ENCODE data around the gene MIGA2. TPM values are rescaled to one million over a fixed set of nuclear protein-coding genes. Genes with fewer than 3 reads are reported as not detected.

MIGA2 gene
- total RNA-seq, 4 donors from 2014 or later, result 25.3 to 56.7 (median 34.2) TPM

GRCh38 chr9:129080298-129080600 is 43.8 kb downstream of the MIGA2 start:
- Histone ChIP-seq H3K27me3 (no peaks in the 10 kb centered on the region), H3K9me3 (no peaks in the 10 kb centered on the region), H3K4me1 (peaks cover 0 to 26% (median 12%) of the 10 kb centered on the region in 4 donors), H3K4me3 (peak overlapping the region; percentile 61 to 96 (median 89)), H3K36me3 (peaks cover 0 to 15% (median 3%) of the 10 kb centered on the region in 3 donors), H3K27ac (peak overlapping the region in 3 of 4 donors; percentile 25 to 91 (median 83))
- 2 to 5% methylated on average over 12 of the region's 12 CpGs for WGBS, 2 donors
- DNase-seq (ENCODE audit: low spot score in 2 of 2), result no peak
- no peak for TF ChIP-seq CTCF (IDR thresholded peaks at IDR 0.05)
- TF ChIP-seq EP300 (IDR thresholded peaks at IDR 0.05), result no peak
- no peak for TF ChIP-seq POLR2A (IDR thresholded peaks at IDR 0.05)

GRCh38 chr9:129080601-129081387 is 44.4 kb downstream of the MIGA2 start, which contains the start of gene DOLPP1:
Gene DOLPP1 (plus strand): TSS chr9:129081111. CDS start chr9:129081132, 21 bp downstream.
- Histone ChIP-seq H3K4me3 (peak within 1 kb of the TSS; percentile 61 to 96 (median 89)), H3K9me3 (no peaks in the 10 kb centered on the region), H3K27me3 (no peaks in the 10 kb centered on the region), H3K4me1 (peaks cover 0 to 26% (median 12%) of the 10 kb centered on the region in 4 donors), H3K27ac (peak within 1 kb of the TSS; percentile 39 to 91 (median 86)), H3K36me3 (peaks cover 0 to 21% (median 9%) of the 10 kb centered on the region in 3 donors)
- DNase-seq (ENCODE audit: low spot score in 2 of 2), result peak; percentile 95 to 97
- peak; percentile 25 to 87 for TF ChIP-seq EP300 (IDR thresholded peaks at IDR 0.05)
- peak in 2 of 5 experiments; percentile 88 for TF ChIP-seq CTCF (IDR thresholded peaks at IDR 0.05)
- peak; percentile 65 to 70 for TF ChIP-seq POLR2A (IDR thresholded peaks at IDR 0.05)
- WGBS, 2 donors, result 1 to 2% methylated on average over 21 to 31 of the region's 70 CpGs

- H3K27ac ChIP-seq, result peak overlapping the region; percentile 39 to 91 (median 86)
- peak overlapping the region; percentile 61 to 96 (median 89) for H3K4me3 ChIP-seq
- DNase-seq (ENCODE audit: low spot score in 2 of 2), result no peak
- no peaks in the 10 kb centered on the region for H3K9me3 ChIP-seq
- 2% methylated on average over 20 to 29 of the region's 30 CpGs for WGBS, 2 donors
- H3K36me3 ChIP-seq, result peaks cover 0 to 27% (median 11%) of the 10 kb centered on the region in 3 donors
- TF ChIP-seq EP300 (IDR thresholded peaks at IDR 0.05) (no peak), CTCF (IDR thresholded peaks at IDR 0.05) (no peak), POLR2A (IDR thresholded peaks at IDR 0.05) (no peak)
- no peaks in the 10 kb centered on the region for H3K27me3 ChIP-seq
- H3K4me1 ChIP-seq, result peaks cover 0 to 26% (median 12%) of the 10 kb centered on the region in 4 donors
These were observed 45.0 kb downstream of the MIGA2 start for GRCh38 chr9:129081388-129081904.

GRCh38 chr9:129084087-129084486 is 47.7 kb downstream of the MIGA2 start:
- DNase-seq (ENCODE audit: low spot score in 2 of 2), result no peak
- H3K36me3 ChIP-seq, result peaks cover 0 to 54% (median 15%) of the 10 kb centered on the region in 3 donors
- H3K9me3 ChIP-seq, result no peaks in the 10 kb centered on the region
- H3K4me1 ChIP-seq, result peaks cover 0 to 26% (median 12%) of the 10 kb centered on the region in 4 donors
- TF ChIP-seq CTCF (IDR thresholded peaks at IDR 0.05) (no peak), EP300 (IDR thresholded peaks at IDR 0.05) (no peak), POLR2A (IDR thresholded peaks at IDR 0.05) (no peak)
- no peak overlapping the region for H3K4me3 ChIP-seq
- H3K27me3 ChIP-seq, result no peaks in the 10 kb centered on the region
- 76 to 89% methylated on average over 3 to 7 of the region's 7 CpGs for WGBS, 2 donors
- H3K27ac ChIP-seq, result no peak overlapping the region

- Histone ChIP-seq H3K27ac (no peak overlapping the region), H3K4me1 (no peaks in the 10 kb centered on the region), H3K36me3 (peaks cover 0 to 73% (median 23%) of the 10 kb centered on the region in 3 donors), H3K27me3 (no peaks in the 10 kb centered on the region), H3K4me3 (no peak overlapping the region), H3K9me3 (no peaks in the 10 kb centered on the region)
- WGBS, 2 donors, result 80 to 85% methylated on average over 14 to 15 of the region's 15 CpGs
- no peak for DNase-seq (ENCODE audit: low spot score in 2 of 2)
- TF ChIP-seq EP300 (IDR thresholded peaks at IDR 0.05) (no peak), POLR2A (IDR thresholded peaks at IDR 0.05) (no peak), CTCF (IDR thresholded peaks at IDR 0.05) (no peak)
These were observed 52.8 kb downstream of the MIGA2 start for GRCh38 chr9:129089246-129089645.

Measured in tibial nerve (tissue), 4 donors.